ENCODE measurements around the gene DENND4A. TPM values are rescaled to one million over a fixed set of nuclear protein-coding genes. Genes with fewer than 3 reads are reported as not detected.

The DENND4A gene
- total and polyA plus RNA-seq, 4 donors: 7.0 to 52.8 (median 17.4) TPM

GRCh38 chr15:65762399-65762798, 29.7 kb downstream of the DENND4A start:
- Histone ChIP-seq H3K27ac (ENCODE audit: low read depth in 1 of 2, low read length in 1 of 2) (no peak overlapping the region), H3K27me3 (ENCODE audit: control insufficient read depth in 3 of 3, insufficient read depth in 3 of 3, low read length in 2 of 3) (no peaks in the 10 kb centered on the region), H3K9ac (ENCODE audit: insufficient read depth in 1 of 2, low read length in 2 of 2) (no peak overlapping the region), H3K4me1 (ENCODE audit: control insufficient read depth in 5 of 5, insufficient read depth in 5 of 5, low read length in 5 of 5) (peaks cover 0 to 12% (median 6%) of the 10 kb centered on the region in 5 donors), H3K4me3 (no peak overlapping the region), H3K36me3 (ENCODE audit: control insufficient read depth in 4 of 4, insufficient read depth in 4 of 4, low read length in 4 of 4) (peaks cover 0 to 3% (median 0%) of the 10 kb centered on the region in 4 donors), H3K9me3 (ENCODE audit: control insufficient read depth in 4 of 4, insufficient read depth in 3 of 4, low read length in 3 of 4) (no peaks in the 10 kb centered on the region)
- 91 to 94% methylated on average over 3 of the region's 3 CpGs for WGBS, 2 donors
- TF ChIP-seq, protein P1, sequence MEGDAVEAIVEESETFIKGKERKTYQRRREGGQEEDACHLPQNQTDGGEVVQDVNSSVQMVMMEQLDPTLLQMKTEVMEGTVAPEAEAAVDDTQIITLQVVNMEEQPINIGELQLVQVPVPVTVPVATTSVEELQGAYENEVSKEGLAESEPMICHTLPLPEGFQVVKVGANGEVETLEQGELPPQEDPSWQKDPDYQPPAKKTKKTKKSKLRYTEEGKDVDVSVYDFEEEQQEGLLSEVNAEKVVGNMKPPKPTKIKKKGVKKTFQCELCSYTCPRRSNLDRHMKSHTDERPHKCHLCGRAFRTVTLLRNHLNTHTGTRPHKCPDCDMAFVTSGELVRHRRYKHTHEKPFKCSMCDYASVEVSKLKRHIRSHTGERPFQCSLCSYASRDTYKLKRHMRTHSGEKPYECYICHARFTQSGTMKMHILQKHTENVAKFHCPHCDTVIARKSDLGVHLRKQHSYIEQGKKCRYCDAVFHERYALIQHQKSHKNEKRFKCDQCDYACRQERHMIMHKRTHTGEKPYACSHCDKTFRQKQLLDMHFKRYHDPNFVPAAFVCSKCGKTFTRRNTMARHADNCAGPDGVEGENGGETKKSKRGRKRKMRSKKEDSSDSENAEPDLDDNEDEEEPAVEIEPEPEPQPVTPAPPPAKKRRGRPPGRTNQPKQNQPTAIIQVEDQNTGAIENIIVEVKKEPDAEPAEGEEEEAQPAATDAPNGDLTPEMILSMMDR (IDR thresholded peaks at IDR 0.05; ENCODE audit: control extremely low read depth, extremely low read depth): no peak
- ATAC-seq (ENCODE audit: insufficient read depth, low FRiP score) (no peak), DNase-seq (no peak)

GRCh38 chr15:65761210-65761926, 30.7 kb downstream of the DENND4A start:
- Histone ChIP-seq H3K36me3 (ENCODE audit: control insufficient read depth in 4 of 4, insufficient read depth in 4 of 4, low read length in 4 of 4) (peaks cover 0 to 3% (median 0%) of the 10 kb centered on the region in 4 donors), H3K27me3 (ENCODE audit: control insufficient read depth in 3 of 3, insufficient read depth in 3 of 3, low read length in 2 of 3) (no peaks in the 10 kb centered on the region), H3K9me3 (ENCODE audit: control insufficient read depth in 4 of 4, insufficient read depth in 3 of 4, low read length in 3 of 4) (no peaks in the 10 kb centered on the region), H3K4me1 (ENCODE audit: control insufficient read depth in 5 of 5, insufficient read depth in 5 of 5, low read length in 5 of 5) (peaks cover 0 to 5% (median 3%) of the 10 kb centered on the region in 5 donors), H3K9ac (ENCODE audit: insufficient read depth in 1 of 2, low read length in 2 of 2) (no peak overlapping the region), H3K4me3 (no peak overlapping the region), H3K27ac (ENCODE audit: low read depth in 1 of 2, low read length in 1 of 2) (no peak overlapping the region)
- no peak for DNase-seq
- TF ChIP-seq, protein P1 (IDR thresholded peaks at IDR 0.05; ENCODE audit: control extremely low read depth, extremely low read depth): no peak
- no peak for ATAC-seq (ENCODE audit: insufficient read depth, low FRiP score)
- WGBS, 2 donors: 76 to 77% methylated on average over 2 of the region's 2 CpGs

DNA sequence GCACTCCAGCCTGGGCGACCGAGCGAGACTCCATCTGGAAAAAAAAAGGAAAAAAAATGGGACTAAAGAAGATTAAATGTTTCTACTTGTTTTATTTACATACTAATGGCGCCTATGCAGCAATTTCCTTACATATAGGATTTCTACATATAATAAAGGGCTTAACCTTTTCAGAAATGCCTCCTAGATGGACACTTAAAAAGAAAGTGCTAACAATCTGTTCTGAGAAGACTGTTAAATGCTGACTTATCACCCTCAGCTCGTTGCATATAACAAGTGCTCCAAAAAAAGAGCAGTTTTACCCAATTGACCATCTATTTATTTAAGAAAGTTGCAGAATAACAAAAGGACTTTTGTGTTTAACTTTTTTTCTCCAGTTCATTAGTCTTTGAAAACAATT, 32.7 kb downstream of the DENND4A start:
- WGBS, 2 donors: 92 to 95% methylated on average over 5 of the region's 5 CpGs
- Histone ChIP-seq H3K36me3 (ENCODE audit: control insufficient read depth in 4 of 4, insufficient read depth in 4 of 4, low read length in 4 of 4) (peaks cover 0 to 8% (median 2%) of the 10 kb centered on the region in 4 donors), H3K27ac (ENCODE audit: low read depth in 1 of 2, low read length in 1 of 2) (no peak overlapping the region), H3K4me3 (no peak overlapping the region), H3K27me3 (ENCODE audit: control insufficient read depth in 3 of 3, insufficient read depth in 3 of 3, low read length in 2 of 3) (no peaks in the 10 kb centered on the region), H3K4me1 (ENCODE audit: control insufficient read depth in 5 of 5, insufficient read depth in 5 of 5, low read length in 5 of 5) (peaks cover 0 to 4% (median 0%) of the 10 kb centered on the region in 5 donors), H3K9ac (ENCODE audit: insufficient read depth in 1 of 2, low read length in 2 of 2) (no peak overlapping the region), H3K9me3 (ENCODE audit: control insufficient read depth in 4 of 4, insufficient read depth in 3 of 4, low read length in 3 of 4) (no peaks in the 10 kb centered on the region)
- no peak for ATAC-seq (ENCODE audit: insufficient read depth, low FRiP score)
- TF ChIP-seq, protein P1 (IDR thresholded peaks at IDR 0.05; ENCODE audit: control extremely low read depth, extremely low read depth): no peak
- DNase-seq: no peak

All from lung (tissue), 12 donors.